Suprapubic skin (tissue), 4 donors: ENCODE data around the gene NPDC1. TPM values are rescaled to one million over a fixed set of nuclear protein-coding genes. Genes with fewer than 3 reads are reported as not detected.

Source experiments
- DNase-seq, 2 donors: peaks; one replicate each; pipeline ENCODE4 v3.0.0-alpha.2; 2019; ENCODE audit warnings: low spot score in 2 of 2
- H3K27ac ChIP-seq: fragments of 200-600 bp; sonication (generic); one replicate; pipeline ENCODE4 v1.5.1; 2019
- H3K27me3 ChIP-seq: fragments of 200-600 bp; sonication (generic); one replicate; pipeline ENCODE4 v1.5.1; 2019
- H3K36me3 ChIP-seq: fragments of 200-600 bp; sonication (generic); one replicate; pipeline ENCODE4 v1.5.1; 2019
- H3K4me1 ChIP-seq: fragments of 200-600 bp; sonication (generic); one replicate; pipeline ENCODE4 v1.5.1; 2019
- H3K4me3 ChIP-seq: fragments of 200-600 bp; sonication (generic); one replicate; pipeline ENCODE4 v1.5.1; 2019; ENCODE audit warnings: mild to moderate bottlenecking
- H3K9me3 ChIP-seq: fragments of 200-600 bp; sonication (generic); one replicate; pipeline ENCODE4 v1.5.1; 2019
- EP300 ChIP-seq: sonication (generic); formaldehyde crosslinking; IDR thresholded peaks from one replicate; pipeline ENCODE4 v1.6.1; 2017; ENCODE audit warnings: antibody characterized with exemption
- POLR2A ChIP-seq, 2 donors: fragments of 450-650 bp; IDR thresholded peaks; one replicate each; pipeline ENCODE4 v1.6.1; 2017; ENCODE audit warnings: antibody characterized with exemption in 2 of 2, mild to moderate bottlenecking in 2 of 2, moderate library complexity in 2 of 2
- POLR2AphosphoS5 ChIP-seq, 3 donors: sonication (generic); formaldehyde crosslinking; IDR thresholded peaks; one replicate each; pipeline ENCODE4 v1.6.1; 2017; ENCODE audit warnings: antibody characterized with exemption in 3 of 3
- WGBS: methylation state at CpG from one replicate; pipeline ENCODE4 v1.1.5; 2018; 5-methylcytosine and 5-hydroxymethylcytosine counted together
- total RNA-seq, 4 donors: library from RNA; depleted of rRNA; stranded (reverse); fragments of >200 nt; gene quantifications; one replicate each; pipeline ENCODE4 v1.1.0, GENCODE V29; 2016
- TF ChIP-seq, protein P1 (sequence below), 2 donors: fragments of 200-600 bp in 1 of 2; fragments of 450-650 bp in 1 of 2; sonication (generic) in 1 of 2; IDR thresholded peaks; one replicate each; pipeline ENCODE4 v1.5.1; 2016 to 2019; ENCODE audit warnings: antibody characterized with exemption in 2 of 2, mild to moderate bottlenecking in 1 of 2, moderate library complexity in 1 of 2

The NPDC1 gene
- total RNA-seq, 4 donors from 2014 or later: 22.2 to 64.0 (median 47.3) TPM

DNA sequence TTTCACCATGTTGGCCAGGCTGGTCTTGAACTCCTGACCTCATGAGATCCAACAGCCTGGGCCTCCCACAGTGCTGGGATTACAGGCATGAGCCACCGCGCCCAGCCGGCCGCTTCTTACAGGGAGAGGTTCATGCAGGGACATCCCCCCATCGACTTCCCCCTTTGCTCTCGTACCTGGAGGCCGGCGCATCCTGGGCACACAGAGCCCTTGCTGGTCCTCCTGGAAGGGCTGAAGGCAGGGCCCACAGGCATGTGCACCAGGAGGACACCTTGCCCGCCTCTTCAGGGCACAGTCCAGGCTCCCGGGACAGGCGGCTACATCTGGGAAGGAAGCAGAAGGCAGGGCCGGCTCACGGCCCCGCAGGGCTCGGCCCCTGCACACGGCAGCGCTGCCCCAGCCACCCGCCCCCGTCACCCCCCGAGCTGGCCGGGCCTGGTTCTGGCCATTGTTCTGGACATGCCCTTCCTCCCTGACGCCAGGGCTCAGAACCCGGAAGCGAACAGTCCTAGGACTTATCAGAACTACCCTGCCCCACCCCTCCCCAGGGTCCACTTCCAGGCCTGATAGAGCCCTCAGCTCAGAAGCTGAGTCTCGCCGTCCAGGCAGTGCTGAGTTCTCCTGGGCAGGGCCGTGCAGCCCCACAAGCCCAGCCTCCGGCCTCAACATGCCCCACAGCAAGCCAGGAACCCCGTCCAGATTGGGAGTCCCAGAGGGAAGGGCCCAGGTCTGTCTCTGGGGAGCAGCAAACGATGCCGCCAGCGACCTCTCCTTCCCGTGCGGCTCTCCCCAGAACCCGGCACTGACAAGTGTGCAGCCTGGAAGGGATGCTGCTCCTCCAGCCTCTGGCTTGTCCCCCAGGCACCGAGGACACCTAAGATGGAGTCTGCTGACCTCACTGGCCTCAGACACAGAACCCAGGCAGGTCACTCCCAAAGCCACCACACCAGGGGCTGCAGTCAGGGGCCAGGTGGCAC is 2.9 kb downstream of the NPDC1 start:
- H3K36me3 ChIP-seq: peaks cover 23% of the 10 kb centered on the region
- peak overlapping the region; percentile 57 for H3K27ac ChIP-seq
- 86% methylated on average over 9 of the region's 36 CpGs for WGBS
- H3K4me1 ChIP-seq: peaks cover 25% of the 10 kb centered on the region
- H3K9me3 ChIP-seq: no peaks in the 10 kb centered on the region
- no peak for DNase-seq
- peak overlapping the region; percentile 69 for H3K4me3 ChIP-seq
- H3K27me3 ChIP-seq: peaks cover 14% of the 10 kb centered on the region
- TF ChIP-seq EP300: no peak
- TF ChIP-seq, protein P1, sequence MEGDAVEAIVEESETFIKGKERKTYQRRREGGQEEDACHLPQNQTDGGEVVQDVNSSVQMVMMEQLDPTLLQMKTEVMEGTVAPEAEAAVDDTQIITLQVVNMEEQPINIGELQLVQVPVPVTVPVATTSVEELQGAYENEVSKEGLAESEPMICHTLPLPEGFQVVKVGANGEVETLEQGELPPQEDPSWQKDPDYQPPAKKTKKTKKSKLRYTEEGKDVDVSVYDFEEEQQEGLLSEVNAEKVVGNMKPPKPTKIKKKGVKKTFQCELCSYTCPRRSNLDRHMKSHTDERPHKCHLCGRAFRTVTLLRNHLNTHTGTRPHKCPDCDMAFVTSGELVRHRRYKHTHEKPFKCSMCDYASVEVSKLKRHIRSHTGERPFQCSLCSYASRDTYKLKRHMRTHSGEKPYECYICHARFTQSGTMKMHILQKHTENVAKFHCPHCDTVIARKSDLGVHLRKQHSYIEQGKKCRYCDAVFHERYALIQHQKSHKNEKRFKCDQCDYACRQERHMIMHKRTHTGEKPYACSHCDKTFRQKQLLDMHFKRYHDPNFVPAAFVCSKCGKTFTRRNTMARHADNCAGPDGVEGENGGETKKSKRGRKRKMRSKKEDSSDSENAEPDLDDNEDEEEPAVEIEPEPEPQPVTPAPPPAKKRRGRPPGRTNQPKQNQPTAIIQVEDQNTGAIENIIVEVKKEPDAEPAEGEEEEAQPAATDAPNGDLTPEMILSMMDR (IDR thresholded peaks at IDR 0.05): no peak
- TF ChIP-seq POLR2AphosphoS5 (IDR thresholded peaks at IDR 0.05): no peak
- TF ChIP-seq POLR2A (IDR thresholded peaks at IDR 0.05): no peak

DNA sequence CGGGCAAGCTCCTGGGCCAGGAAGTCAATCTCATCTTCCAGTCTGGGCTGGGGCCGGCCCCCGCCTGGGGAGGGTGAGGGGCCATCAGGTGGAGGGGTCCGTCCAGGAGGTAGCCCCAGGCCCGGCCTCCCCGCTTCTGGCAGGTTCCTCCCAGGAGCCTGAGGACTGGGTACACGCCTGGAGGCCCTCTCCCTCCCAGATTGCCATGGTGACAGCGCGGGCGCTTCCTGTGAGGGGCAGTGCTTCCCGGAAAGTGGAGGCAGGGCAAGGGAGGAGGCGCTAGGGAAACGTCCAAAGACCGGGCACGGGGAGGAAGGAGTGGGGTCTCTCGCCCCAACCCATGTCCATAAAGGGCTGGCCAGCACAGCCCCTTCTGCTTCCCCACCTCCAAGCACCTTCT is 4.9 kb downstream of the NPDC1 start:
- peaks cover 2% of the 10 kb centered on the region for H3K27me3 ChIP-seq
- 72% methylated on average over 6 of the region's 16 CpGs for WGBS
- peaks cover 19% of the 10 kb centered on the region for H3K4me1 ChIP-seq
- TF ChIP-seq POLR2AphosphoS5 (IDR thresholded peaks at IDR 0.05): no peak
- DNase-seq: no peak
- peak overlapping the region; percentile 31 for H3K4me3 ChIP-seq
- peaks cover 28% of the 10 kb centered on the region for H3K36me3 ChIP-seq
- H3K27ac ChIP-seq: no peak overlapping the region
- no peaks in the 10 kb centered on the region for H3K9me3 ChIP-seq

DNA sequence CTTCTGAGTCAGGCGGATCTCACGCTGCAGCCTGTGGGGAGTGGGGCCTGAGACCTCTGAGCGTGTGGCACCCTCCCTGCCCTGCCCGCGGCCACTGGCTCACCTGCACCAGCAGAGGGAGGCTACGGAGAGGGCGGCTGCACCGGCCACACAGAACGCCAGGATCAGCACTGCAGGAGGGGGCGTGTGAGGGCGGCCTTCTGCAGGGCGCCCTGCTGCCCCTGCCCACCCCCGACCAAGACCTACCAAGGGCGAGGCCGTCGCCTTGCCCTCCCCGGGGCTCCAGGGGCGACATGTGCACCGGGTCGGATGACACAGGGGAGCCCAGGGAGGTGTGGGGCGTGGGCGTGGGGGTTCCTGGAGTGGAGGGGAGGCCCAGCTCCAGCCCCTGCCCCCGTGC is 5.4 kb downstream of the NPDC1 start:
- Histone ChIP-seq H3K27ac (no peak overlapping the region), H3K36me3 (peaks cover 28% of the 10 kb centered on the region), H3K9me3 (no peaks in the 10 kb centered on the region), H3K4me3 (peak overlapping the region; percentile 31), H3K4me1 (peaks cover 15% of the 10 kb centered on the region), H3K27me3 (no peaks in the 10 kb centered on the region)
- WGBS: no CpG with 5 or more reads among the region's 23 CpGs
- DNase-seq: no peak
- TF ChIP-seq POLR2AphosphoS5 (IDR thresholded peaks at IDR 0.05): no peak
- TF ChIP-seq, protein P1 (IDR thresholded peaks at IDR 0.05): no peak
- TF ChIP-seq POLR2A (IDR thresholded peaks at IDR 0.05): no peak
- no peak for TF ChIP-seq EP300

DNA sequence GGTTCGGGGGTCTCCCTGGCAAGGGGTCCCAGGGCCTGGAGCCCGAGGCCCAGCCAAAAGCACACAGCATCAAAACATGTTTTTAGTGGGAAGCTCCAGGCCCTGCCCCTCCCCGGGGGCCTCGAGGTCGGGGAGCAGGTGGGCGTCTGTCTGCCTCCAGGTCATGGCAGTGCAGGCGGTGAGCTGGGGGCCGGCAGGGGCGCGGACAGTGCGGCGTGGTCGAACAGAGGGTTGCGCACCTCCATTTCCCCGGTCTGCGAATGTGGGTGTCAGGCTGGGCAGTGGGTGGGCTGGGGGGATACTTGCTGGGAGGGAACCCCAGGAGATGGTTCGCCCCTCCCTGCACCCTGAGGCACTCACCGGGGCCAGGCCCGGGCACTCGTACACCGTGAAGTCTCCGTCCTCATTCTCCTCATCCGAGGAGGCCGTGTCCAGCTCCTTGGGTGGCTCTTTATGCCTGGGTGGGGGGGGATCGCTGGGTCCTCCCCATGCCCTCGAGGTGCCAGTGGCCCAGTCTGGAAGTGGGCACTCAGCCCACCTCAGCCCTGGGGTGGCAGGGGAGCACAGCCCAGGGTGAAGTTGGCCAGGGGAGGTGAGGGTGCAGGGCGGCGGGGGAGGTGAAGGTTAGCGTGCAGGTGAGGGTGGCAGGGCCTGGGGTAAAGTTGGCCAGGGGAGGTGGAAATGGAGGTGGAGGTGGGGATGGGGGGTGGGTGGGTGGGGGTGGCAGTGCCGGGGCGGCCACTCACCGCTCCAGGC is 6.2 kb downstream of the NPDC1 start:
- peaks cover 28% of the 10 kb centered on the region for H3K36me3 ChIP-seq
- WGBS: 94% methylated on average over 16 of the region's 32 CpGs
- no peak overlapping the region for H3K27ac ChIP-seq
- H3K4me1 ChIP-seq: peaks cover 15% of the 10 kb centered on the region
- no peak for DNase-seq
- H3K4me3 ChIP-seq: no peak overlapping the region
- no peaks in the 10 kb centered on the region for H3K27me3 ChIP-seq
- H3K9me3 ChIP-seq: no peaks in the 10 kb centered on the region
- TF ChIP-seq, protein P1 (IDR thresholded peaks at IDR 0.05): no peak
- no peak for TF ChIP-seq POLR2AphosphoS5 (IDR thresholded peaks at IDR 0.05)
- TF ChIP-seq EP300: no peak
- no peak for TF ChIP-seq POLR2A (IDR thresholded peaks at IDR 0.05)

DNA sequence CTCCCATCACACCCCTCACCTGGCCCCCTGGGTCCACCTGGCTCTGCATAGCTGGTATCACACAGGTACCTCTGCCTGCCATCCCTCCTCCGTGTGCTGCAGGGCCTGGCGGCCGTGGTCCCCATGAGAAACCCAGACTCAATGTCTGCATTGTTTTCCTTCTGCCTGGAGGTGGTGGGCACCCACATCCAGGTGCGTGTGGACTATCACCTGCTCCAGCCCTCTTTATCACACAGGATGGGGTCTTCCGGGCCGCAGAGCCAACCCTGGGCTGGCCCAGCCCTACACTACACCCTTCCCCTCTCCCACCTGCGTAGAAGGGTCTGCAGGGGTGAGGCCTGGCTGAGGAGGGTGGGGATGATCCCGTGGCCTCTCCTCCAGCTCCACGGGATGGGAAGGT is 7.1 kb downstream of the NPDC1 start:
- no peaks in the 10 kb centered on the region for H3K9me3 ChIP-seq
- TF ChIP-seq, protein P1 (IDR thresholded peaks at IDR 0.05): no peak
- TF ChIP-seq POLR2AphosphoS5 (IDR thresholded peaks at IDR 0.05): no peak
- no peak for TF ChIP-seq POLR2A (IDR thresholded peaks at IDR 0.05)
- no peak for TF ChIP-seq EP300
- peaks cover 28% of the 10 kb centered on the region for H3K36me3 ChIP-seq
- H3K4me3 ChIP-seq: no peak overlapping the region
- 88% methylated on average over 7 of the region's 9 CpGs for WGBS
- H3K27me3 ChIP-seq: no peaks in the 10 kb centered on the region
- H3K4me1 ChIP-seq: peaks cover 14% of the 10 kb centered on the region
- no peak overlapping the region for H3K27ac ChIP-seq
- no peak for DNase-seq
